Measurements from ENCODE around the gene CISTR.

Gene CISTR

GRCh38 chr12:53779679-53780078, 27.9 kb upstream of the CISTR start (continued):
- TF ChIP-seq, protein P1, sequence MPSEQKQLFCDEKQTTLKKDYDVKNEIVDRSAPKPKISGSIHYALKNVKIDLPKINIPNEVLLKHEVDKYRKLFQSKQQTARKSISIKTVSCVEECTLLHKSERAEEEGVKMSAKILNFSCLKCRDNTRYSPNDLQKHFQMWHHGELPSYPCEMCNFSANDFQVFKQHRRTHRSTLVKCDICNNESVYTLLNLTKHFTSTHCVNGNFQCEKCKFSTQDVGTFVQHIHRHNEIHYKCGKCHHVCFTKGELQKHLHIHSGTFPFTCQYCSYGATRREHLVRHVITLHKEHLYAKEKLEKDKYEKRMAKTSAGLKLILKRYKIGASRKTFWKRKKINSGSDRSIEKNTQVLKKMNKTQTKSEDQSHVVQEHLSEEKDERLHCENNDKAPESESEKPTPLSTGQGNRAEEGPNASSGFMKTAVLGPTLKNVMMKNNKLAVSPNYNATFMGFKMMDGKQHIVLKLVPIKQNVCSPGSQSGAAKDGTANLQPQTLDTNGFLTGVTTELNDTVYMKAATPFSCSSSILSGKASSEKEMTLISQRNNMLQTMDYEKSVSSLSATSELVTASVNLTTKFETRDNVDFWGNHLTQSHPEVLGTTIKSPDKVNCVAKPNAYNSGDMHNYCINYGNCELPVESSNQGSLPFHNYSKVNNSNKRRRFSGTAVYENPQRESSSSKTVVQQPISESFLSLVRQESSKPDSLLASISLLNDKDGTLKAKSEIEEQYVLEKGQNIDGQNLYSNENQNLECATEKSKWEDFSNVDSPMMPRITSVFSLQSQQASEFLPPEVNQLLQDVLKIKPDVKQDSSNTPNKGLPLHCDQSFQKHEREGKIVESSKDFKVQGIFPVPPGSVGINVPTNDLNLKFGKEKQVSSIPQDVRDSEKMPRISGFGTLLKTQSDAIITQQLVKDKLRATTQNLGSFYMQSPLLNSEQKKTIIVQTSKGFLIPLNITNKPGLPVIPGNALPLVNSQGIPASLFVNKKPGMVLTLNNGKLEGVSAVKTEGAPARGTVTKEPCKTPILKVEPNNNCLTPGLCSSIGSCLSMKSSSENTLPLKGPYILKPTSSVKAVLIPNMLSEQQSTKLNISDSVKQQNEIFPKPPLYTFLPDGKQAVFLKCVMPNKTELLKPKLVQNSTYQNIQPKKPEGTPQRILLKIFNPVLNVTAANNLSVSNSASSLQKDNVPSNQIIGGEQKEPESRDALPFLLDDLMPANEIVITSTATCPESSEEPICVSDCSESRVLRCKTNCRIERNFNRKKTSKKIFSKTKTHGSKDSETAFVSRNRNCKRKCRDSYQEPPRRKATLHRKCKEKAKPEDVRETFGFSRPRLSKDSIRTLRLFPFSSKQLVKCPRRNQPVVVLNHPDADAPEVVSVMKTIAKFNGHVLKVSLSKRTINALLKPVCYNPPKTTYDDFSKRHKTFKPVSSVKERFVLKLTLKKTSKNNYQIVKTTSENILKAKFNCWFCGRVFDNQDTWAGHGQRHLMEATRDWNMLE (tag by site-specific recombination; conservative IDR thresholded peaks at IDR 0.05; ENCODE audit: low read depth), result peak; percentile 96
- TF ChIP-seq GFI1B (tag by site-specific recombination; IDR thresholded peaks at IDR 0.05), result peak; percentile 66; the same call in 1 of the 2 replicates
- TF ChIP-seq ZNF138 (tag by site-specific recombination; IDR thresholded peaks at IDR 0.05; ENCODE audit: borderline replicate concordance), result 0 out of 2 replicates have a peak, but pooled peaks have one; percentile 53
- peak; percentile 79 for TF ChIP-seq ZNF664 (tag by site-specific recombination; IDR thresholded peaks at IDR 0.05)
- peak; percentile 94 for TF ChIP-seq ZNF560 (tag by site-specific recombination; IDR thresholded peaks at IDR 0.05; ENCODE audit: borderline replicate concordance)
- TF ChIP-seq, protein P2, sequence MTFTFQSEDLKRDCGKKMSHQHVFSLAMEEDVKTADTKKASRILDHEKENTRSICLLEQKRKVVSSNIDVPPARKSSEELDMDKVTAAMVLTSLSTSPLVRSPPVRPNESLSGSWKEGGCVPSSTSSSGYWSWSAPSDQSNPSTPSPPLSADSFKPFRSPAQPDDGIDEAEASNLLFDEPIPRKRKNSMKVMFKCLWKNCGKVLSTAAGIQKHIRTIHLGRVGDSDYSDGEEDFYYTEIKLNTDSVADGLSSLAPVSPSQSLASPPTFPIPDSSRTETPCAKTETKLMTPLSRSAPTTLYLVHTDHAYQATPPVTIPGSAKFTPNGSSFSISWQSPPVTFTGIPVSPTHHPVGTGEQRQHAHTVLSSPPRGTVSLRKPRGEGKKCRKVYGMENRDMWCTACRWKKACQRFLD (tag by site-specific recombination; IDR thresholded peaks at IDR 0.05), result peak; percentile 53; the same call in 1 of the 2 replicates
- 0 out of 2 replicates have a peak, but pooled peaks have one; percentile 61 for TF ChIP-seq ZNF223 (tag by site-specific recombination; IDR thresholded peaks at IDR 0.05)
- peak; percentile 83 for TF ChIP-seq ZNF558 (tag by site-specific recombination; IDR thresholded peaks at IDR 0.05)
- TF ChIP-seq ZNF629 (tag by site-specific recombination; IDR thresholded peaks at IDR 0.05), result peak; percentile 65; the same call in 1 of the 2 replicates
- peak; percentile 85; the same call in 1 of the 2 replicates for TF ChIP-seq ZNF19 (tag by site-specific recombination; IDR thresholded peaks at IDR 0.05; ENCODE audit: low read depth)
- peak; percentile 84 for TF ChIP-seq ZBTB11 (tag by site-specific recombination; conservative IDR thresholded peaks at IDR 0.05; ENCODE audit: low read depth)
- TF ChIP-seq, protein P3, sequence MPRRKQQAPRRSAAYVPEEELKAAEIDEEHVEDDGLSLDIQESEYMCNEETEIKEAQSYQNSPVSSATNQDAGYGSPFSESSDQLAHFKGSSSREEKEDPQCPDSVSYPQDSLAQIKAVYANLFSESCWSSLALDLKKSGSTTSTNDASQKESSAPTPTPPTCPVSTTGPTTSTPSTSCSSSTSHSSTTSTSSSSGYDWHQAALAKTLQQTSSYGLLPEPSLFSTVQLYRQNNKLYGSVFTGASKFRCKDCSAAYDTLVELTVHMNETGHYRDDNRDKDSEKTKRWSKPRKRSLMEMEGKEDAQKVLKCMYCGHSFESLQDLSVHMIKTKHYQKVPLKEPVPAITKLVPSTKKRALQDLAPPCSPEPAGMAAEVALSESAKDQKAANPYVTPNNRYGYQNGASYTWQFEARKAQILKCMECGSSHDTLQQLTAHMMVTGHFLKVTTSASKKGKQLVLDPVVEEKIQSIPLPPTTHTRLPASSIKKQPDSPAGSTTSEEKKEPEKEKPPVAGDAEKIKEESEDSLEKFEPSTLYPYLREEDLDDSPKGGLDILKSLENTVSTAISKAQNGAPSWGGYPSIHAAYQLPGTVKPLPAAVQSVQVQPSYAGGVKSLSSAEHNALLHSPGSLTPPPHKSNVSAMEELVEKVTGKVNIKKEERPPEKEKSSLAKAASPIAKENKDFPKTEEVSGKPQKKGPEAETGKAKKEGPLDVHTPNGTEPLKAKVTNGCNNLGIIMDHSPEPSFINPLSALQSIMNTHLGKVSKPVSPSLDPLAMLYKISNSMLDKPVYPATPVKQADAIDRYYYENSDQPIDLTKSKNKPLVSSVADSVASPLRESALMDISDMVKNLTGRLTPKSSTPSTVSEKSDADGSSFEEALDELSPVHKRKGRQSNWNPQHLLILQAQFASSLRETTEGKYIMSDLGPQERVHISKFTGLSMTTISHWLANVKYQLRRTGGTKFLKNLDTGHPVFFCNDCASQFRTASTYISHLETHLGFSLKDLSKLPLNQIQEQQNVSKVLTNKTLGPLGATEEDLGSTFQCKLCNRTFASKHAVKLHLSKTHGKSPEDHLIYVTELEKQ (tag by site-specific recombination; IDR thresholded peaks at IDR 0.05; ENCODE audit: borderline replicate concordance), result peak; percentile 16; the same call in 1 of the 2 replicates
- peak; percentile 92 for TF ChIP-seq ZNF140 (tag by site-specific recombination; IDR thresholded peaks at IDR 0.05)
- TF ChIP-seq ZNF555 (tag by site-specific recombination; conservative IDR thresholded peaks at IDR 0.05), result peak; percentile 87
- 0 out of 2 replicates have a peak, but pooled peaks have one; percentile 28 for TF ChIP-seq ZNF639 (tag by site-specific recombination; IDR thresholded peaks at IDR 0.05)
- TF ChIP-seq ZNF404 (tag by site-specific recombination; IDR thresholded peaks at IDR 0.05), result peak; percentile 91; the same call in 1 of the 2 replicates
- peak; percentile 80 for TF ChIP-seq ZNF510 (tag by site-specific recombination; IDR thresholded peaks at IDR 0.05; ENCODE audit: insufficient replicate concordance)
- peak; percentile 85 for TF ChIP-seq ZBTB8A (tag by site-specific recombination; IDR thresholded peaks at IDR 0.05)
- TF ChIP-seq RBAK (tag by site-specific recombination; IDR thresholded peaks at IDR 0.05), result peak; percentile 90
- TF ChIP-seq ZNF214 (tag by site-specific recombination; IDR thresholded peaks at IDR 0.05; ENCODE audit: borderline replicate concordance), result peak; percentile 24; the same call in 1 of the 2 replicates
- 0 out of 2 replicates have a peak, but pooled peaks have one; percentile 37 for TF ChIP-seq ZNF530 (tag by site-specific recombination; IDR thresholded peaks at IDR 0.05; ENCODE audit: low read depth)
- TF ChIP-seq ZNF433 (tag by site-specific recombination; IDR thresholded peaks at IDR 0.05; ENCODE audit: low read depth), result peak; percentile 88
- peak; percentile 85; the same call in 1 of the 2 replicates for TF ChIP-seq ZNF514 (tag by site-specific recombination; IDR thresholded peaks at IDR 0.05)

All from HEK293 (cell line).